Fibroblast of mammary gland (primary cell): ENCODE measurements around the gene NCF2.

ENCODE experiments used
- DNase-seq: peaks from one replicate; pipeline ENCODE4 v3.0.0-alpha.2; 2010; ENCODE audit warnings: low read depth
- H3K4me3 ChIP-seq: 2 replicates; pipeline ENCODE4 v1.5.1; 2011; ENCODE audit warnings: low read depth, mild to moderate bottlenecking, low read length, moderate library complexity; ENCODE audit not compliant: control insufficient read depth
- CTCF ChIP-seq: conservative IDR thresholded peaks from 2 replicates; pipeline ENCODE4 v1.5.1; 2011; ENCODE audit warnings: low read depth, low read length, inconsistent platforms; ENCODE audit not compliant: control insufficient read depth, insufficient read depth

NCF2 gene

GRCh38 chr1:183585038-183585437, 5.2 kb downstream of the NCF2 start:
- H3K4me3 ChIP-seq: no peak overlapping the region
- no peak for TF ChIP-seq CTCF
- no peak for DNase-seq

DNA sequence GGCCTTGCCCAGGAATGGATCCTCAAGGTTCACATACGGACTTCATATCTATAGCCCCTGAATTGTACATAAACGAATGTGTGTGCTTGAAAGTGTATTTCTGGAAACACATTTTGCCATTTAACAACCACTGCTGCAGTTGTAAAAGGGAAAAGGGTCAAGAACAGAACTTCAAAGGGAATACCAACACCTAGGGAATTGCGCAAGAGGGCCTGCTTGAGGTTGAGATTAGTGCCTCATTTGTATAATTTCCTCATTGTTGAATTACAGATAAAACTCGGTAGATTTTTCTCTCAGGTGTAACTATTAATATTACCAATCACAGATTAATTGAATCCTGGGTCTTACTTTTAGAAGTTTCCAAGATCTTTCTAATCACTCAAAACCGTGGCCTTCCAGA, 6.1 kb downstream of the NCF2 start:
- H3K4me3 ChIP-seq: no peak overlapping the region
- no peak for DNase-seq
- no peak for TF ChIP-seq CTCF

DNA sequence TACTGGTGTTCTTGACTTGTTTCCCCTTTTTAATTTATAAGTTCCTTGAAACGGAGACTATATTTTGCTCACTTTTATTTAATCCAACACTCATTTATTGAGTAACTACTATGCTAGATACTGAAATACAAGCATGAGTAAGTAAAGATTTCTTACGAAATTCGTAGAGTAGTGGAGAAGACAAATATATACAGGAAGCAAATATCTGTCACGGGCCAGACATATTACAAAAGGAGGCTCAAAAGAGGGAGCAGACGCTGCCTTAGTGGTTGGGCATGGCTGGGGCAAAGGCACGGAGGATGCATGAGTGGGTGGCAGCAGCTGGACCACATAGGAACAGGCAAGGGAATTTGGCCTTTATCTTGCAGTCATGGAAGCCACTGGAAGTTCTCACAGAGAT, 6.8 kb downstream of the NCF2 start:
- no peak overlapping the region for H3K4me3 ChIP-seq
- TF ChIP-seq CTCF: no peak
- DNase-seq: peak; percentile 25

DNA sequence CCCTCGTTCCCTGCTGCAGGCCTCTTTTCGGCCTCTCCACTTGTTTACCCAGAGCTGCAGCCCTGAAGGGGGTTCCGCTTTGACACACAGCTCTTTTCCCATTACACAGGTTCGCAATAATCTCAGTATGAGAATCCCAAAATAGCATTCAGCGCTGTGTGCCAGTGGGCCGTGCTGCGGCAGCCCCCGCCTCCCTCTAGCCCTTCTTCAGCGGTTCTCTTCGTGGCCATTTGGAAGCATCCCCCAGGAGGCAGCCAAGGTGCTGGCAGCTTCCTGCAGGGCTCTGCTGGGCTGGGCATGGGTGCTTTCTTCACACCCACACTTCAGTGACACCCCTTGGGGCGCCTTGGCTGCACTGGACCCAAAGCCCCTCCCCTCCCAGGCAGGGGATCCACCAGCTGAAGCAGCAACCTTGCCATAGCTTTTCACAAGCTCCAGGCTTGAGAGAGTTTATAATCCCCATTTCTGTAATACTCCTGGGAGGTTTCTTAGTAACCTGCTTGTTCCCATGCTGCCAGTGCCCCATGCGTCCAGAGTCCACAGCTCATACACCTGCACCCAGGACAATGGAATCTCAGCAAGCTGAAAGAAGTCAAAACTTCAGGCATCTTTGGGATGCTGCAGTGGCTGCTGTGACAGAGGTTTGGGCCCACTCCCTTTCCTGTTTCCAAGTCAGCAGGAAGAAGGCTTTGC, 8.1 kb downstream of the NCF2 start:
- no peak for TF ChIP-seq CTCF
- no peak overlapping the region for H3K4me3 ChIP-seq
- no peak for DNase-seq

GRCh38 chr1:183580281-183580682, 10.0 kb downstream of the NCF2 start:
- peak; percentile 26 for TF ChIP-seq CTCF
- H3K4me3 ChIP-seq: no peak overlapping the region
- peak; percentile 31 for DNase-seq

- no peak overlapping the region for H3K4me3 ChIP-seq
- TF ChIP-seq CTCF: no peak
- no peak for DNase-seq
Observed at GRCh38 chr1:183578856-183579255, 11.4 kb downstream of the NCF2 start.
